ENCODE results near the gene FYCO1. TPM values are rescaled to one million over a fixed set of nuclear protein-coding genes. Genes with fewer than 3 reads are reported as not detected.

Gene FYCO1
- total and polyA plus RNA-seq, 2 of the 8 experiments (the other 6 are each of a cell fraction or from before 2014, with no cell fraction given), result 4.8 to 10.8 TPM

GRCh38 chr3:45974686-45975085 is 20.9 kb downstream of the FYCO1 start:
- 75% methylated on average over 4 of the region's 4 CpGs; no CpG with 5 or more reads in 1 of the 2 experiments for WGBS, 2 experiments (ENCODE audit: extremely low coverage in 1 of 2, insufficient coverage in 1 of 2, insufficient read length in 1 of 2, insufficient replicate concordance in 2 of 2, low coverage in 1 of 2, low lambda C conversion rate in 2 of 2, missing lambda C conversion rate in 1 of 2)
- H3K79me1 ChIP-seq (ENCODE audit: low read depth, low read length), result no peaks in the 10 kb centered on the region
- no peaks in the 10 kb centered on the region for H3K9me3 ChIP-seq (ENCODE audit: insufficient read depth in 2 of 2, low read depth in 1 of 2, low read length in 1 of 2)
- no peak overlapping the region for H4K91ac ChIP-seq (replicated peaks; ENCODE audit: insufficient read length, low read length)
- no peaks in the 10 kb centered on the region for H3K23me2 ChIP-seq (ENCODE audit: low read depth, low read length)
- no peak overlapping the region for H3K18ac ChIP-seq (ENCODE audit: extremely low read depth, low read length)
- ChIA-PET POLR2A (ENCODE audit: partially characterized antibody) (no interaction called here), CTCF (ENCODE audit: partially characterized antibody) (interaction anchor here (1.4 kb wide), 1 partner anchor 11 kb away, joined by 3 read pairs; no protein-coding TSS in a partner anchor)
- no peak overlapping the region for H4K5ac ChIP-seq (ENCODE audit: insufficient read length, low read depth, low read length)
- H2BK20ac ChIP-seq (ENCODE audit: low read length), result no peak overlapping the region
- H2AK5ac ChIP-seq (ENCODE audit: low read depth, low read length), result no peak overlapping the region
- H3K36me3 ChIP-seq (ENCODE audit: control insufficient read depth in 2 of 4, insufficient read depth in 4 of 4, low read length in 3 of 4), result peaks cover 6 to 51% (median 31%) of the 10 kb centered on the region in 4 experiments; a peak in 7 of 8 replicates
- no peak overlapping the region for H2BK5ac ChIP-seq (ENCODE audit: low read depth, low read length)
- no peak overlapping the region for H3K23ac ChIP-seq (ENCODE audit: insufficient read length)
- TF ChIP-seq NRF1 (IDR thresholded peaks at IDR 0.05; ENCODE audit: low read depth, low read length) (no peak), CTBP2 (IDR thresholded peaks at IDR 0.05; ENCODE audit: borderline replicate concordance, insufficient read depth, insufficient read length, low read length) (no peak), POU5F1 (IDR thresholded peaks at IDR 0.05; ENCODE audit: low read depth, low read length) (no peak), GTF2F1 (IDR thresholded peaks at IDR 0.05; ENCODE audit: borderline replicate concordance, low read depth, low read length) (no peak), CHD1 (IDR thresholded peaks at IDR 0.05; ENCODE audit: low read depth, low read length) (no peak), CBX8 (IDR thresholded peaks at IDR 0.05; ENCODE audit: borderline replicate concordance, low read depth, low read length) (no peak), JUND (IDR thresholded peaks at IDR 0.05; ENCODE audit: low read length) (no peak), FOSL1 (IDR thresholded peaks at IDR 0.05; ENCODE audit: insufficient read depth, low read depth, low read length) (no peak), RXRA (IDR thresholded peaks at IDR 0.05; ENCODE audit: insufficient read depth, low read depth, low read length) (no peak), HDAC6 (IDR thresholded peaks at IDR 0.05; ENCODE audit: low read depth, low read length) (no peak)
- TF ChIP-seq, protein P1, sequence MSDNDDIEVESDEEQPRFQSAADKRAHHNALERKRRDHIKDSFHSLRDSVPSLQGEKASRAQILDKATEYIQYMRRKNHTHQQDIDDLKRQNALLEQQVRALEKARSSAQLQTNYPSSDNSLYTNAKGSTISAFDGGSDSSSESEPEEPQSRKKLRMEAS (IDR thresholded peaks at IDR 0.05), result no peak
- H3K4me1 ChIP-seq (replicated peaks in 1 of 4; ENCODE audit: control insufficient read depth in 3 of 4, insufficient read depth in 4 of 4, low read length in 3 of 4), result no peaks in the 10 kb centered on the region
- no peak overlapping the region for H3K14ac ChIP-seq (ENCODE audit: insufficient read length)
- no peak overlapping the region for H3K4me3 ChIP-seq (ENCODE audit: extremely low read depth in 1 of 4, insufficient read depth in 2 of 4, low read depth in 3 of 4, low read length in 4 of 4)
- FAIRE-seq (no peak), DNase-seq (ENCODE audit: low read depth in 1 of 2, low spot score in 2 of 2) (no peak)
- H4K8ac ChIP-seq (ENCODE audit: extremely low read depth, insufficient read depth, low read length), result no peak overlapping the region
- no peaks in the 10 kb centered on the region for H3K79me2 ChIP-seq (ENCODE audit: control insufficient read depth in 1 of 2, insufficient read depth in 2 of 2, low read length in 2 of 2)
- H3K4me2 ChIP-seq (ENCODE audit: insufficient read depth in 1 of 2, low read depth in 2 of 2, low read length in 2 of 2), result no peak overlapping the region
- no peak overlapping the region for H2BK15ac ChIP-seq (ENCODE audit: low read length)
- H3K4ac ChIP-seq (replicated peaks; ENCODE audit: insufficient read length, low read depth, low read length), result no peak overlapping the region
- H3K27me3 ChIP-seq (replicated peaks in 1 of 4; ENCODE audit: control insufficient read depth in 3 of 4, extremely low read depth in 1 of 4, insufficient read depth in 3 of 4, low read length in 3 of 4), result no peaks in the 10 kb centered on the region
- H4K20me1 ChIP-seq (replicated peaks in 1 of 2; ENCODE audit: control insufficient read depth in 1 of 2, insufficient read depth in 2 of 2, low read length in 2 of 2), result no peaks in the 10 kb centered on the region
- H2AFZ ChIP-seq (ENCODE audit: low read length), result no peak overlapping the region
- H2BK12ac ChIP-seq (ENCODE audit: low read depth, low read length), result no peak overlapping the region
- H2BK120ac ChIP-seq (replicated peaks; ENCODE audit: low read depth, low read length), result no peak overlapping the region
- H3K56ac ChIP-seq (replicated peaks; ENCODE audit: insufficient read length, low read depth, low read length), result no peak overlapping the region
- no peak overlapping the region for H3K27ac ChIP-seq (ENCODE audit: low read depth, low read length)
- H3K9ac ChIP-seq (replicated peaks in 1 of 4; ENCODE audit: extremely low read depth in 1 of 4, low read depth in 3 of 4, low read length in 3 of 4), result no peak overlapping the region
